ENCODE results near the gene TRIM71. TPM values are rescaled to one million over a fixed set of nuclear protein-coding genes. Genes with fewer than 3 reads are reported as not detected.

Gene TRIM71
- total RNA-seq, 1 experiment from 2014 or later, result 274 TPM

GRCh38 chr3:32847528-32847927, 29.7 kb downstream of the TRIM71 start:
- no peaks in the 10 kb centered on the region for H3K27me3 Mint-ChIP-seq (ENCODE audit: low read depth)
- H3K4me3 Mint-ChIP-seq, result peak overlapping the region; percentile 55
- ATAC-seq, result no peak
- no peaks in the 10 kb centered on the region for H3K36me3 Mint-ChIP-seq
- peaks cover 99% of the 10 kb centered on the region for H3K4me1 Mint-ChIP-seq
- no peaks in the 10 kb centered on the region for H3K9me3 Mint-ChIP-seq
- TF ChIP-seq MAX (CRISPR knock-in tag; IDR thresholded peaks at IDR 0.05), result no peak
- no peak for TF ChIP-seq IRF2 (CRISPR knock-in tag; IDR thresholded peaks at IDR 0.05; ENCODE audit: borderline replicate concordance, low read depth)
- no peak for TF ChIP-seq FOXJ3 (CRISPR knock-in tag; IDR thresholded peaks at IDR 0.05; ENCODE audit: borderline replicate concordance)
- no peak for TF ChIP-seq NR2C2 (CRISPR knock-in tag; IDR thresholded peaks at IDR 0.05)
- TF ChIP-seq RORB (CRISPR knock-in tag; IDR thresholded peaks at IDR 0.05), result no peak
- TF ChIP-seq, protein P1, sequence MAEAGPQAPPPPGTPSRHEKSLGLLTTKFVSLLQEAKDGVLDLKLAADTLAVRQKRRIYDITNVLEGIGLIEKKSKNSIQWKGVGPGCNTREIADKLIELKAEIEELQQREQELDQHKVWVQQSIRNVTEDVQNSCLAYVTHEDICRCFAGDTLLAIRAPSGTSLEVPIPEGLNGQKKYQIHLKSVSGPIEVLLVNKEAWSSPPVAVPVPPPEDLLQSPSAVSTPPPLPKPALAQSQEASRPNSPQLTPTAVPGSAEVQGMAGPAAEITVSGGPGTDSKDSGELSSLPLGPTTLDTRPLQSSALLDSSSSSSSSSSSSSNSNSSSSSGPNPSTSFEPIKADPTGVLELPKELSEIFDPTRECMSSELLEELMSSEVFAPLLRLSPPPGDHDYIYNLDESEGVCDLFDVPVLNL (CRISPR knock-in tag; IDR thresholded peaks at IDR 0.05; ENCODE audit: borderline replicate concordance, low read depth), result no peak
- no peak for TF ChIP-seq ETV6 (CRISPR knock-in tag; IDR thresholded peaks at IDR 0.05)
- no peak for TF ChIP-seq ZNF317 (CRISPR knock-in tag; IDR thresholded peaks at IDR 0.05; ENCODE audit: borderline replicate concordance, low read depth)
- TF ChIP-seq, protein P2, sequence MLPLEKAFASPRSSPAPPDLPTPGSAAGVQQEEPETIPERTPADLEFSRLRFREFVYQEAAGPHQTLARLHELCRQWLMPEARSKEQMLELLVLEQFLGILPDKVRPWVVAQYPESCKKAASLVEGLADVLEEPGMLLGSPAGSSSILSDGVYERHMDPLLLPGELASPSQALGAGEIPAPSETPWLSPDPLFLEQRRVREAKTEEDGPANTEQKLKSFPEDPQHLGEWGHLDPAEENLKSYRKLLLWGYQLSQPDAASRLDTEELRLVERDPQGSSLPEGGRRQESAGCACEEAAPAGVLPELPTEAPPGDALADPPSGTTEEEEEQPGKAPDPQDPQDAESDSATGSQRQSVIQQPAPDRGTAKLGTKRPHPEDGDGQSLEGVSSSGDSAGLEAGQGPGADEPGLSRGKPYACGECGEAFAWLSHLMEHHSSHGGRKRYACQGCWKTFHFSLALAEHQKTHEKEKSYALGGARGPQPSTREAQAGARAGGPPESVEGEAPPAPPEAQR (CRISPR knock-in tag; IDR thresholded peaks at IDR 0.05), result no peak
- TF ChIP-seq ZBTB43 (CRISPR knock-in tag; IDR thresholded peaks at IDR 0.05), result no peak
- no peak for TF ChIP-seq ELF4 (CRISPR knock-in tag; IDR thresholded peaks at IDR 0.05; ENCODE audit: low read depth)
- POLR2A ChIA-PET, result no interaction called here
- CTCF ChIA-PET, result no interaction called here
- DNase-seq (ENCODE audit: low spot score), result no peak
- H3K27ac Mint-ChIP-seq, result peak overlapping the region; percentile 82; the same call in 1 of the 2 replicates

GRCh38 chr3:32848215-32848614, 30.4 kb downstream of the TRIM71 start:
- ATAC-seq, result no peak
- CTCF ChIA-PET, result interaction anchor here (1.1 to 1.3 kb wide), 2 partner anchors 26 to 28 kb away, joined by 3 to 7 read pairs; no protein-coding TSS in a partner anchor
- Mint-ChIP-seq H3K4me3 (peak overlapping the region; percentile 55), H3K36me3 (no peaks in the 10 kb centered on the region), H3K27me3 (ENCODE audit: low read depth) (no peaks in the 10 kb centered on the region), H3K9me3 (no peaks in the 10 kb centered on the region), H3K27ac (peak overlapping the region; percentile 78), H3K4me1 (peaks cover 99% of the 10 kb centered on the region)
- DNase-seq (ENCODE audit: low spot score), result no peak
- POLR2A ChIA-PET, result interaction anchor here (0.6 to 1.2 kb wide), 4 partner anchors 9 to 57 kb away, joined by 3 to 5 read pairs (median 3); no protein-coding TSS in a partner anchor
- TF ChIP-seq TCF7 (CRISPR knock-in tag; IDR thresholded peaks at IDR 0.05; ENCODE audit: low read depth) (no peak), MXD4 (CRISPR knock-in tag; IDR thresholded peaks at IDR 0.05; ENCODE audit: borderline replicate concordance) (no peak), ZNF532 (CRISPR knock-in tag; IDR thresholded peaks at IDR 0.05; ENCODE audit: borderline replicate concordance) (no peak), ZNF219 (CRISPR knock-in tag; IDR thresholded peaks at IDR 0.05; ENCODE audit: borderline replicate concordance) (no peak), KAT7 (CRISPR knock-in tag; IDR thresholded peaks at IDR 0.05; ENCODE audit: borderline replicate concordance) (no peak), ZNF671 (CRISPR knock-in tag; IDR thresholded peaks at IDR 0.05) (no peak), NFYB (CRISPR knock-in tag; conservative IDR thresholded peaks at IDR 0.05; ENCODE audit: low read depth) (no peak)
- TF ChIP-seq, protein P3, sequence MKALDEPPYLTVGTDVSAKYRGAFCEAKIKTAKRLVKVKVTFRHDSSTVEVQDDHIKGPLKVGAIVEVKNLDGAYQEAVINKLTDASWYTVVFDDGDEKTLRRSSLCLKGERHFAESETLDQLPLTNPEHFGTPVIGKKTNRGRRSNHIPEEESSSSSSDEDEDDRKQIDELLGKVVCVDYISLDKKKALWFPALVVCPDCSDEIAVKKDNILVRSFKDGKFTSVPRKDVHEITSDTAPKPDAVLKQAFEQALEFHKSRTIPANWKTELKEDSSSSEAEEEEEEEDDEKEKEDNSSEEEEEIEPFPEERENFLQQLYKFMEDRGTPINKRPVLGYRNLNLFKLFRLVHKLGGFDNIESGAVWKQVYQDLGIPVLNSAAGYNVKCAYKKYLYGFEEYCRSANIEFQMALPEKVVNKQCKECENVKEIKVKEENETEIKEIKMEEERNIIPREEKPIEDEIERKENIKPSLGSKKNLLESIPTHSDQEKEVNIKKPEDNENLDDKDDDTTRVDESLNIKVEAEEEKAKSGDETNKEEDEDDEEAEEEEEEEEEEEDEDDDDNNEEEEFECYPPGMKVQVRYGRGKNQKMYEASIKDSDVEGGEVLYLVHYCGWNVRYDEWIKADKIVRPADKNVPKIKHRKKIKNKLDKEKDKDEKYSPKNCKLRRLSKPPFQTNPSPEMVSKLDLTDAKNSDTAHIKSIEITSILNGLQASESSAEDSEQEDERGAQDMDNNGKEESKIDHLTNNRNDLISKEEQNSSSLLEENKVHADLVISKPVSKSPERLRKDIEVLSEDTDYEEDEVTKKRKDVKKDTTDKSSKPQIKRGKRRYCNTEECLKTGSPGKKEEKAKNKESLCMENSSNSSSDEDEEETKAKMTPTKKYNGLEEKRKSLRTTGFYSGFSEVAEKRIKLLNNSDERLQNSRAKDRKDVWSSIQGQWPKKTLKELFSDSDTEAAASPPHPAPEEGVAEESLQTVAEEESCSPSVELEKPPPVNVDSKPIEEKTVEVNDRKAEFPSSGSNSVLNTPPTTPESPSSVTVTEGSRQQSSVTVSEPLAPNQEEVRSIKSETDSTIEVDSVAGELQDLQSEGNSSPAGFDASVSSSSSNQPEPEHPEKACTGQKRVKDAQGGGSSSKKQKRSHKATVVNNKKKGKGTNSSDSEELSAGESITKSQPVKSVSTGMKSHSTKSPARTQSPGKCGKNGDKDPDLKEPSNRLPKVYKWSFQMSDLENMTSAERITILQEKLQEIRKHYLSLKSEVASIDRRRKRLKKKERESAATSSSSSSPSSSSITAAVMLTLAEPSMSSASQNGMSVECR (CRISPR knock-in tag; IDR thresholded peaks at IDR 0.05; ENCODE audit: borderline replicate concordance), result no peak
- TF ChIP-seq, protein P4, sequence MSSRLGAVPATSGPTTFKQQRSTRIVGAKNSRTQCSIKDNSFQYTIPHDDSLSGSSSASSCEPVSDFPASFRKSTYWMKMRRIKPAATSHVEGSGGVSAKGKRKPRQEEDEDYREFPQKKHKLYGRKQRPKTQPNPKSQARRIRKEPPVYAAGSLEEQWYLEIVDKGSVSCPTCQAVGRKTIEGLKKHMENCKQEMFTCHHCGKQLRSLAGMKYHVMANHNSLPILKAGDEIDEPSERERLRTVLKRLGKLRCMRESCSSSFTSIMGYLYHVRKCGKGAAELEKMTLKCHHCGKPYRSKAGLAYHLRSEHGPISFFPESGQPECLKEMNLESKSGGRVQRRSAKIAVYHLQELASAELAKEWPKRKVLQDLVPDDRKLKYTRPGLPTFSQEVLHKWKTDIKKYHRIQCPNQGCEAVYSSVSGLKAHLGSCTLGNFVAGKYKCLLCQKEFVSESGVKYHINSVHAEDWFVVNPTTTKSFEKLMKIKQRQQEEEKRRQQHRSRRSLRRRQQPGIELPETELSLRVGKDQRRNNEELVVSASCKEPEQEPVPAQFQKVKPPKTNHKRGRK (CRISPR knock-in tag; IDR thresholded peaks at IDR 0.05; ENCODE audit: borderline replicate concordance), result no peak
